ENCODE results near the gene PIEZO2. TPM values are rescaled to one million over a fixed set of nuclear protein-coding genes. Genes with fewer than 3 reads are reported as not detected.

PIEZO2 gene
- total RNA-seq, 1 experiment from 2014 or later = 8.9 TPM

GRCh38 chr18:10620670-10621329 is 528.6 kb downstream of the PIEZO2 start:
- peak; percentile 5 for DNase-seq (ENCODE audit: low spot score)
